H1 (cell line): Measurements from ENCODE around the gene DYSF. TPM values are rescaled to one million over a fixed set of nuclear protein-coding genes. Genes with fewer than 3 reads are reported as not detected.

Experiments used
- CTCF ChIA-PET: fragments of 300-600 bp; sonication (Branson Sonifier 250); formaldehyde crosslinking; loops from one replicate; lab custom pipeline; 2021; ENCODE audit not compliant: partially characterized antibody; lab: Charles Lee
- POLR2A ChIA-PET: fragments of 300-600 bp; sonication (Branson Sonifier 250); formaldehyde crosslinking; loops from one replicate; lab custom pipeline; 2021; ENCODE audit warnings: inconsistent platforms; ENCODE audit not compliant: partially characterized antibody; lab: Charles Lee
- DNase-seq, 2 experiments: peaks; one replicate each; pipeline versions ENCODE4 v3.0.0 to v3.0.0-alpha.2; 2010 to 2022; ENCODE audit warnings: low spot score in 2 of 2, low read depth in 1 of 2, mixed read lengths in 1 of 2
- FAIRE-seq: peaks from 2 replicates; lab custom pipeline; 2011; peaks lifted over from hg19 to GRCh38; lab: Jason Lieb, UNC
- H2AFZ ChIP-seq: 2 replicates; pipeline ENCODE4 v1.8.1; 2012; ENCODE audit warnings: low read length, inconsistent platforms
- H2AK5ac ChIP-seq: 2 replicates; pipeline ENCODE4 v1.6.1; 2013; ENCODE audit warnings: low read depth, low read length
- H2BK120ac ChIP-seq: replicated peaks from 2 replicates; pipeline ENCODE3; 2013; ENCODE audit warnings: low read depth, low read length, inconsistent platforms
- H2BK12ac ChIP-seq: 2 replicates; pipeline ENCODE4 v1.6.1; 2013; ENCODE audit warnings: low read depth, low read length
- H2BK15ac ChIP-seq: 2 replicates; pipeline ENCODE4 v1.6.1; 2013; ENCODE audit warnings: low read length
- H2BK20ac ChIP-seq: 2 replicates; pipeline ENCODE4 v1.6.1; 2013; ENCODE audit warnings: low read length
- H2BK5ac ChIP-seq: 2 replicates; pipeline ENCODE4 v1.6.1; 2013; ENCODE audit warnings: low read depth, low read length
- H3K14ac ChIP-seq: 2 replicates; pipeline ENCODE4 v1.6.1; 2013; ENCODE audit warnings: inconsistent platforms; ENCODE audit not compliant: insufficient read length
- H3K18ac ChIP-seq: 2 replicates; pipeline ENCODE4 v1.6.1; 2013; ENCODE audit warnings: low read length; ENCODE audit errors: extremely low read depth
- H3K23ac ChIP-seq: 2 replicates; pipeline ENCODE4 v1.6.1; 2013; ENCODE audit warnings: inconsistent platforms; ENCODE audit not compliant: insufficient read length
- H3K23me2 ChIP-seq: 2 replicates; pipeline ENCODE4 v1.6.1; 2013; ENCODE audit warnings: low read depth, low read length
- H3K27ac ChIP-seq: 2 replicates; pipeline ENCODE4 v1.6.1; 2011; ENCODE audit warnings: low read depth, low read length, inconsistent platforms
- H3K27me3 ChIP-seq, 4 experiments: replicated peaks in 1 of 4; 1 replicate in 1 of 4; 2 replicates in 3 of 4; pipeline versions ENCODE4 v1.6.1 to v1.8.1; 2011 to 2013; ENCODE audit warnings: low read length in 3 of 4, mild to moderate bottlenecking in 3 of 4, inconsistent platforms in 2 of 4, mixed read lengths in 2 of 4, moderate library complexity in 1 of 4; ENCODE audit not compliant: control insufficient read depth in 3 of 4, insufficient read depth in 3 of 4; ENCODE audit errors: extremely low read depth in 1 of 4
- H3K36me3 ChIP-seq, 4 experiments: 2 replicates each; pipeline versions ENCODE4 v1.6.1 to v1.8.1; 2011 to 2013; ENCODE audit warnings: mild to moderate bottlenecking in 4 of 4, low read length in 3 of 4, moderate library complexity in 2 of 4, control low read depth in 1 of 4, inconsistent platforms in 1 of 4; ENCODE audit not compliant: insufficient read depth in 4 of 4, control insufficient read depth in 2 of 4
- H3K4ac ChIP-seq: replicated peaks from 2 replicates; pipeline ENCODE3; 2013; ENCODE audit warnings: low read length, low read depth, mixed read lengths, inconsistent platforms; ENCODE audit not compliant: insufficient read length
- H3K4me1 ChIP-seq, 4 experiments: replicated peaks in 1 of 4; 1 replicate in 1 of 4; 2 replicates in 3 of 4; pipeline versions ENCODE4 v1.6.1 to v1.8.1; 2011 to 2013; ENCODE audit warnings: low read length in 3 of 4, inconsistent platforms in 2 of 4, mixed read lengths in 1 of 4; ENCODE audit not compliant: insufficient read depth in 4 of 4, control insufficient read depth in 3 of 4
- H3K4me2 ChIP-seq, 2 experiments: 2 replicates each; pipeline versions ENCODE4 v1.6.1 to v1.8.1; 2011 to 2013; ENCODE audit warnings: low read depth in 2 of 2, low read length in 2 of 2, control low read depth in 1 of 2, inconsistent platforms in 1 of 2, mild to moderate bottlenecking in 1 of 2; ENCODE audit not compliant: insufficient read depth in 1 of 2
- H3K4me3 ChIP-seq, 4 experiments: fragments of 200-600, 300-600 bp in 1 of 4; sonication (generic), shearing (Covaris generic), sonication (Bioruptor Twin) in 1 of 4; 2 replicates each; pipeline versions ENCODE4 v1.5.1 to v1.8.1; 2011 to 2016; ENCODE audit warnings: low read length in 4 of 4, low read depth in 3 of 4, control low read depth in 2 of 4, inconsistent platforms in 2 of 4, mild to moderate bottlenecking in 2 of 4, mixed read lengths in 1 of 4, moderate library complexity in 1 of 4; ENCODE audit not compliant: insufficient read depth in 2 of 4; ENCODE audit errors: extremely low read depth in 1 of 4
- H3K56ac ChIP-seq: replicated peaks from 2 replicates; pipeline ENCODE3; 2013; ENCODE audit warnings: low read depth, mild to moderate bottlenecking, mixed read lengths, low read length, inconsistent platforms; ENCODE audit not compliant: insufficient read length
- H3K79me1 ChIP-seq: 2 replicates; pipeline ENCODE4 v1.6.1; 2013; ENCODE audit warnings: low read depth, low read length, control low read depth
- H3K79me2 ChIP-seq, 2 experiments: 2 replicates each; pipeline versions ENCODE4 v1.6.1 to v1.8.1; 2012 to 2013; ENCODE audit warnings: low read length in 2 of 2, mild to moderate bottlenecking in 2 of 2, inconsistent platforms in 1 of 2; ENCODE audit not compliant: insufficient read depth in 2 of 2, control insufficient read depth in 1 of 2
- H3K9ac ChIP-seq, 4 experiments: replicated peaks in 1 of 4; 1 replicate in 1 of 4; 2 replicates in 3 of 4; pipeline versions ENCODE4 v1.6.1 to v1.8.1; 2011 to 2013; ENCODE audit warnings: low read depth in 3 of 4, low read length in 3 of 4, control low read depth in 2 of 4, mild to moderate bottlenecking in 2 of 4, moderate library complexity in 2 of 4, inconsistent platforms in 1 of 4; ENCODE audit errors: extremely low read depth in 1 of 4
- H3K9me3 ChIP-seq, 2 experiments: 2 replicates each; pipeline versions ENCODE4 v1.6.1 to v1.8.1; 2012 to 2013; ENCODE audit warnings: mild to moderate bottlenecking in 2 of 2, moderate library complexity in 2 of 2, control low read depth in 1 of 2, inconsistent platforms in 1 of 2, low read depth in 1 of 2, low read length in 1 of 2, mixed read lengths in 1 of 2; ENCODE audit not compliant: insufficient read depth in 2 of 2
- H4K20me1 ChIP-seq, 2 experiments: replicated peaks in 1 of 2; 2 replicates each; pipeline versions ENCODE3 to v1.8.1; 2011 to 2013; ENCODE audit warnings: inconsistent platforms in 2 of 2, low read length in 2 of 2, mild to moderate bottlenecking in 1 of 2; ENCODE audit not compliant: insufficient read depth in 2 of 2, control insufficient read depth in 1 of 2
- H4K5ac ChIP-seq: 2 replicates; pipeline ENCODE4 v1.6.1; 2013; ENCODE audit warnings: low read length, low read depth, mixed read lengths, inconsistent platforms; ENCODE audit not compliant: insufficient read length
- H4K8ac ChIP-seq: 2 replicates; pipeline ENCODE4 v1.8.0; 2013; ENCODE audit warnings: mild to moderate bottlenecking, moderate library complexity, low read length, inconsistent platforms; ENCODE audit not compliant: insufficient read depth; ENCODE audit errors: extremely low read depth
- H4K91ac ChIP-seq: replicated peaks from 2 replicates; pipeline ENCODE3; 2013; ENCODE audit warnings: low read length, mixed read lengths, inconsistent platforms; ENCODE audit not compliant: insufficient read length
- CEBPB ChIP-seq: IDR thresholded peaks from 2 replicates; pipeline ENCODE4 v1.6.1; 2012; ENCODE audit warnings: low read depth, low read length
- HDAC6 ChIP-seq: IDR thresholded peaks from one replicate; pipeline ENCODE4 v1.7.1; 2012; ENCODE audit warnings: low read depth, mild to moderate bottlenecking, inconsistent platforms, low read length, moderate library complexity
- JUND ChIP-seq: IDR thresholded peaks from 2 replicates; pipeline ENCODE4 v1.6.1; 2011; ENCODE audit warnings: mild to moderate bottlenecking, improper control_type of control experiment, low read length
- KDM1A ChIP-seq: fragments of 200-600, 300-600 bp; sonication (generic); IDR thresholded peaks from 2 replicates; pipeline ENCODE4 v1.7.1; 2016; ENCODE audit warnings: mild to moderate bottlenecking, low read length, borderline replicate concordance
- MAFK ChIP-seq: IDR thresholded peaks from 2 replicates; pipeline ENCODE4 v1.6.1; 2012; ENCODE audit warnings: low read depth, mild to moderate bottlenecking, improper control_type of control experiment, low read length
- POU5F1 ChIP-seq: IDR thresholded peaks from 2 replicates; pipeline ENCODE4 v1.6.1; 2011; ENCODE audit warnings: low read depth, mild to moderate bottlenecking, low read length, moderate library complexity
- RBBP5 ChIP-seq: IDR thresholded peaks from 2 replicates; pipeline ENCODE4 v1.7.1; 2012; ENCODE audit warnings: low read depth, mild to moderate bottlenecking, inconsistent platforms, low read length, moderate library complexity, borderline replicate concordance
- RXRA ChIP-seq: IDR thresholded peaks from 2 replicates; pipeline ENCODE4 v1.6.1; 2011; ENCODE audit warnings: low read depth, mild to moderate bottlenecking, low read length, moderate library complexity; ENCODE audit not compliant: insufficient read depth
- SUZ12 ChIP-seq: fragments of 200-600 bp; sonication (generic); IDR thresholded peaks from 2 replicates; pipeline ENCODE4 v1.6.1; 2012; ENCODE audit warnings: mild to moderate bottlenecking, inconsistent platforms, low read length, moderate library complexity, mixed read lengths
- WGBS, 2 experiments: shearing (Covaris generic) in 1 of 2; methylation state at CpG; one replicate each; pipeline versions ENCODE4 v1.1.6 to v1.1.7; 2013 to 2015; ENCODE audit warnings: low lambda C conversion rate in 2 of 2, mixed read lengths in 2 of 2, inconsistent platforms in 1 of 2, low coverage in 1 of 2, missing lambda C conversion rate in 1 of 2; ENCODE audit not compliant: insufficient replicate concordance in 2 of 2, insufficient coverage in 1 of 2, insufficient read length in 1 of 2; ENCODE audit errors: extremely low coverage in 1 of 2, missing lambda C conversion rate in 1 of 2; 5-methylcytosine and 5-hydroxymethylcytosine counted together
- polyA plus RNA-seq, 7 experiments: library from polyadenylated mRNA; depleted of rRNA in 3 of 7; stranded (reverse) in 5 of 7; unstranded in 2 of 7; fragments of >200 nt in 5 of 7; fragments of 200-250 nt in 2 of 7; gene quantifications; 1 replicate in 5 of 7; 2 replicates in 1 of 7; 4 replicates in 1 of 7; pipeline versions ENCODE4 v1.2.1 to v1.2.3, GENCODE V29; 2011 to 2013; ENCODE audit warnings: missing spikeins in 2 of 7, mixed read lengths in 2 of 7
- total RNA-seq: library from RNA; stranded (reverse); fragmentation: NEBNext Ultra II Directional; extraction: Animal tissue kit (Norgen Biotek cat#: 25700); gene quantifications from 2 replicates; pipeline ENCODE4 v1.2.1, GENCODE V29; 2021

The DYSF gene
- total and polyA plus RNA-seq, 2 of the 8 experiments (the other 6 are each of a cell fraction or from before 2014, with no cell fraction given): 5.8 to 7.1 TPM

DNA sequence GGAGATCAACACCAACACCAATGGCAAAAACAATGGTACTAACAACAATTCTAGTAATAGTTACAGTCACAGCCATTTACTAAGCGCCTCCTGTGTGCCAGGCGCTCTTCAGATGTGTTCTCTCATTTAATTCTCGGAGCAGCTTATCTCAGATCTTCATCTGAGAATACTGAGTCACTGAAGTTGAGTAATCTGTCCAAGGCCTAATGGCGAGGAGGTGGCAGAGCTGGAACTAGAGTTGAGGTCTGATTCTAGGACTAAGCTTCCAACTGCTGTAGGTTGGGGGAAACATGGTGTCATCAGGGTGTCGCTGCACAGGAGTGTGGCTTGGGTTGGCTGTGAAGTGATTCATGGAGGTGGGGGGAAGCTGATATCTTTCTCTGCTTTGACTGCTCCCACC is 156.1 kb downstream of the DYSF start:
- Histone ChIP-seq H2BK120ac (no peak overlapping the region), H3K79me1 (no peaks in the 10 kb centered on the region), H2BK20ac (no peak overlapping the region), H4K20me1 (no peaks in the 10 kb centered on the region), H3K18ac (no peak overlapping the region), H3K23me2 (no peaks in the 10 kb centered on the region), H2BK15ac (no peak overlapping the region), H3K9me3 (no peaks in the 10 kb centered on the region), H3K9ac (no peak overlapping the region), H3K4ac (no peak overlapping the region), H4K5ac (no peak overlapping the region), H2AFZ (no peak overlapping the region), H2BK12ac (no peak overlapping the region), H3K27ac (no peak overlapping the region), H2AK5ac (no peak overlapping the region), H3K4me3 (no peak overlapping the region), H3K23ac (no peak overlapping the region), H3K4me1 (peaks cover 0 to 9% (median 5%) of the 10 kb centered on the region in 4 experiments; a peak in 3 of 7 replicates), H2BK5ac (no peak overlapping the region), H3K79me2 (no peaks in the 10 kb centered on the region), H3K14ac (no peak overlapping the region), H3K36me3 (no peaks in the 10 kb centered on the region), H4K8ac (no peak overlapping the region), H3K4me2 (no peak overlapping the region), H3K56ac (no peak overlapping the region), H3K27me3 (no peaks in the 10 kb centered on the region), H4K91ac (no peak overlapping the region)
- ChIA-PET POLR2A (no interaction called here), CTCF (interaction anchor here (0.7 to 2.9 kb wide), 11 partner anchors 14 to 188 kb away, joined by 3 to 19 read pairs (median 3); no protein-coding TSS in a partner anchor)
- no peak for TF ChIP-seq SUZ12
- no peak for TF ChIP-seq JUND
- no peak for TF ChIP-seq MAFK
- no peak for TF ChIP-seq KDM1A
- no peak for TF ChIP-seq RXRA
- TF ChIP-seq POU5F1: no peak
- TF ChIP-seq CEBPB: no peak
- TF ChIP-seq HDAC6: no peak
- TF ChIP-seq RBBP5: no peak
- 89% methylated on average over 5 of the region's 5 CpGs; no CpG with 5 or more reads in 1 of the 2 experiments for WGBS, 2 experiments
- DNase-seq (peak in 1 of 2 experiments; percentile 24), FAIRE-seq (no peak)
